Duodenal mucosa (tissue), 2 donors: ENCODE results near the gene ETV6.

Experiments
- H3K27ac ChIP-seq: one replicate; pipeline ENCODE4 v1.7.0; 2013; ENCODE audit warnings: low read depth, low read length
- H3K27me3 ChIP-seq, 2 donors: one replicate each; pipeline ENCODE4 v1.7.0; 2013; ENCODE audit warnings: low read length in 2 of 2, control low read depth in 1 of 2; ENCODE audit not compliant: insufficient read depth in 2 of 2, control insufficient read depth in 1 of 2
- H3K36me3 ChIP-seq, 2 donors: one replicate each; pipeline ENCODE4 v1.7.0; 2013; ENCODE audit warnings: low read length in 2 of 2, control low read depth in 1 of 2; ENCODE audit not compliant: insufficient read depth in 2 of 2, control insufficient read depth in 1 of 2
- H3K4me1 ChIP-seq, 2 donors: one replicate each; pipeline ENCODE4 v1.7.0; 2013; ENCODE audit warnings: low read length in 2 of 2, control low read depth in 1 of 2; ENCODE audit not compliant: insufficient read depth in 2 of 2, control insufficient read depth in 1 of 2
- H3K4me3 ChIP-seq, 2 donors: one replicate each; pipeline ENCODE4 v1.7.0; 2013; ENCODE audit warnings: low read length in 2 of 2, low read depth in 1 of 2
- H3K9ac ChIP-seq, 2 donors: one replicate each; pipeline ENCODE4 v1.7.0; 2013; ENCODE audit warnings: low read length in 2 of 2, low read depth in 1 of 2
- H3K9me3 ChIP-seq, 2 donors: one replicate each; pipeline ENCODE4 v1.7.0; 2013; ENCODE audit warnings: low read length in 2 of 2, control low read depth in 1 of 2; ENCODE audit not compliant: control insufficient read depth in 1 of 2

ETV6 gene

GRCh38 chr12:11654338-11654737 lies 4.9 kb downstream of the ETV6 start:
- no peak overlapping the region for H3K4me3 ChIP-seq
- H3K27ac ChIP-seq: no peak overlapping the region
- H3K9ac ChIP-seq: no peak overlapping the region
- H3K36me3 ChIP-seq: no peaks in the 10 kb centered on the region
- no peaks in the 10 kb centered on the region for H3K27me3 ChIP-seq
- peaks cover 29 to 30% of the 10 kb centered on the region in 2 donors for H3K4me1 ChIP-seq
- no peaks in the 10 kb centered on the region for H3K9me3 ChIP-seq

GRCh38 chr12:11654802-11655201 lies 5.3 kb downstream of the ETV6 start:
- H3K27ac ChIP-seq: no peak overlapping the region

GRCh38 chr12:11655842-11656241 lies 6.4 kb downstream of the ETV6 start:
- Histone ChIP-seq H3K9me3 (no peaks in the 10 kb centered on the region), H3K27me3 (no peaks in the 10 kb centered on the region), H3K36me3 (no peaks in the 10 kb centered on the region), H3K4me3 (no peak overlapping the region), H3K9ac (no peak overlapping the region), H3K27ac (no peak overlapping the region), H3K4me1 (peaks cover 30 to 32% of the 10 kb centered on the region in 2 donors)

More at GRCh38 chr12:11654802-11655201, 5.3 kb downstream of the ETV6 start:
- H3K4me3 ChIP-seq: no peak overlapping the region
- no peaks in the 10 kb centered on the region for H3K27me3 ChIP-seq
- no peaks in the 10 kb centered on the region for H3K9me3 ChIP-seq
- no peaks in the 10 kb centered on the region for H3K36me3 ChIP-seq
- H3K4me1 ChIP-seq: peaks cover 29 to 30% of the 10 kb centered on the region in 2 donors
- H3K9ac ChIP-seq: no peak overlapping the region

- H3K9me3 ChIP-seq: no peaks in the 10 kb centered on the region
- H3K4me3 ChIP-seq: no peak overlapping the region
- H3K27me3 ChIP-seq: no peaks in the 10 kb centered on the region
- no peak overlapping the region for H3K27ac ChIP-seq
- H3K9ac ChIP-seq: no peak overlapping the region
- H3K4me1 ChIP-seq: peaks cover 31% of the 10 kb centered on the region in 2 donors
- H3K36me3 ChIP-seq: peaks cover 2 to 5% of the 10 kb centered on the region in 2 donors
Measured at GRCh38 chr12:11656550-11656949, 7.1 kb downstream of the ETV6 start.

- Histone ChIP-seq H3K27ac (no peak overlapping the region), H3K9me3 (no peaks in the 10 kb centered on the region), H3K27me3 (no peaks in the 10 kb centered on the region), H3K36me3 (peaks cover 9 to 11% of the 10 kb centered on the region in 2 donors), H3K4me3 (no peak overlapping the region), H3K4me1 (peaks cover 23 to 34% of the 10 kb centered on the region in 2 donors), H3K9ac (no peak overlapping the region)
Measured at GRCh38 chr12:11657511-11657910, 8.0 kb downstream of the ETV6 start.

- no peak overlapping the region for H3K9ac ChIP-seq
- H3K36me3 ChIP-seq: peaks cover 9 to 11% of the 10 kb centered on the region in 2 donors
- H3K4me1 ChIP-seq: peaks cover 13 to 30% of the 10 kb centered on the region in 2 donors
- H3K27ac ChIP-seq: no peak overlapping the region
- H3K9me3 ChIP-seq: no peaks in the 10 kb centered on the region
- no peaks in the 10 kb centered on the region for H3K27me3 ChIP-seq
- no peak overlapping the region for H3K4me3 ChIP-seq
Measured at GRCh38 chr12:11658791-11659190, 9.3 kb downstream of the ETV6 start.

- no peak overlapping the region for H3K27ac ChIP-seq
- no peak overlapping the region for H3K9ac ChIP-seq
- no peak overlapping the region for H3K4me3 ChIP-seq
- H3K4me1 ChIP-seq: peaks cover 9 to 25% of the 10 kb centered on the region in 2 donors
- H3K9me3 ChIP-seq: no peaks in the 10 kb centered on the region
- H3K36me3 ChIP-seq: peaks cover 9 to 11% of the 10 kb centered on the region in 2 donors
- no peaks in the 10 kb centered on the region for H3K27me3 ChIP-seq
Measured at GRCh38 chr12:11660624-11661023, 11.2 kb downstream of the ETV6 start.

GRCh38 chr12:11661491-11662089 lies 12.1 kb downstream of the ETV6 start:
- no peaks in the 10 kb centered on the region for H3K27me3 ChIP-seq
- H3K36me3 ChIP-seq: peaks cover 9 to 11% of the 10 kb centered on the region in 2 donors
- peaks cover 9 to 20% of the 10 kb centered on the region in 2 donors for H3K4me1 ChIP-seq
- no peaks in the 10 kb centered on the region for H3K9me3 ChIP-seq
- H3K4me3 ChIP-seq: no peak overlapping the region
- H3K9ac ChIP-seq: no peak overlapping the region
- no peak overlapping the region for H3K27ac ChIP-seq

- no peaks in the 10 kb centered on the region for H3K9me3 ChIP-seq
- H3K27ac ChIP-seq: no peak overlapping the region
- peaks cover 9 to 20% of the 10 kb centered on the region in 2 donors for H3K4me1 ChIP-seq
- peaks cover 9 to 11% of the 10 kb centered on the region in 2 donors for H3K36me3 ChIP-seq
- no peaks in the 10 kb centered on the region for H3K27me3 ChIP-seq
- no peak overlapping the region for H3K4me3 ChIP-seq
- H3K9ac ChIP-seq: no peak overlapping the region
Measured at GRCh38 chr12:11662369-11662768, 12.9 kb downstream of the ETV6 start.

- Histone ChIP-seq H3K36me3 (peaks cover 9 to 11% of the 10 kb centered on the region in 2 donors), H3K4me1 (peaks cover 9 to 20% of the 10 kb centered on the region in 2 donors), H3K4me3 (no peak overlapping the region), H3K27ac (no peak overlapping the region), H3K27me3 (no peaks in the 10 kb centered on the region), H3K9me3 (no peaks in the 10 kb centered on the region), H3K9ac (no peak overlapping the region)
Measured at GRCh38 chr12:11663130-11663529, 13.7 kb downstream of the ETV6 start.
